Measurements from ENCODE around the gene KRTAP19-8.

GRCh38 chr21:31075848-31076247 lies 37.6 kb upstream of the KRTAP19-8 start:
- TF ChIP-seq SMC3 (IDR thresholded peaks at IDR 0.05; ENCODE audit: low read depth, low read length) (no peak), CTCF (IDR thresholded peaks at IDR 0.05) (no peak)

Measured in SK-N-SH (cell line).